ENCODE results near the gene ING5. TPM values are rescaled to one million over a fixed set of nuclear protein-coding genes. Genes with fewer than 3 reads are reported as not detected.

The ING5 gene
- total RNA-seq, 1 experiment from 2014 or later: 28.6 TPM

DNA sequence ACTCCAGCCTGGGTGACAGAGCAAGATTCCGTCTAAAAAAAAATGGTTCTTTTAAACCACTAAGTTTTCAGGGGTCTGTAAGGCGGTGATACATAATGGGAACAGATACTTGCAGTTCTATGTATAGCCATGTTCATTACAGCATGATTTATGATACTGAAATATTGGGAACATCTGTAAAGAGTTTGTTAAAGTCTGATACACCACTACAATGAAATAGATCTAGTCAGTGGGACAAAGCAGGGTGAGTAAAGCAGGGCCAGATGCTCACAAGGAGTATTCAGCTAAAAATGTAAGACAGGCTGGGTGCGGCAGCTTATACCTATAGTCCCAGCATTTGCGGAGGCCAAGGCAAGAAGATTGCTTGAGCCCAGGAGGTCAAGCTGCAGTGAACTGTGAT is 6.2 kb upstream of the ING5 start:
- Mint-ChIP-seq H3K4me3 (ENCODE audit: unreplicated experiment) (no peak overlapping the region), H3K27me3 (ENCODE audit: insufficient read depth, unreplicated experiment) (no peaks in the 10 kb centered on the region), H3K4me1 (ENCODE audit: low read depth, unreplicated experiment) (no peaks in the 10 kb centered on the region), H3K9me3 (ENCODE audit: unreplicated experiment) (no peaks in the 10 kb centered on the region), H3K27ac (ENCODE audit: unreplicated experiment) (no peak overlapping the region), H3K36me3 (ENCODE audit: insufficient read depth, unreplicated experiment) (peaks cover 24% of the 10 kb centered on the region)
- BruUV-seq (replicated peaks): no TSS peak
- Histone ChIP-seq H3K27me3 (replicated peaks; ENCODE audit: control insufficient read depth, insufficient read depth, low read length) (no peaks in the 10 kb centered on the region), H3K4me3 (ENCODE audit: low read depth, low read length) (no peak overlapping the region), H3K4me1 (no peaks in the 10 kb centered on the region), H3K36me3 (ENCODE audit: control insufficient read depth, insufficient read depth, low read length) (no peaks in the 10 kb centered on the region), H3K9me3 (no peaks in the 10 kb centered on the region)
- CTCF ChIA-PET: no interaction called here
- TF ChIP-seq, protein P1, sequence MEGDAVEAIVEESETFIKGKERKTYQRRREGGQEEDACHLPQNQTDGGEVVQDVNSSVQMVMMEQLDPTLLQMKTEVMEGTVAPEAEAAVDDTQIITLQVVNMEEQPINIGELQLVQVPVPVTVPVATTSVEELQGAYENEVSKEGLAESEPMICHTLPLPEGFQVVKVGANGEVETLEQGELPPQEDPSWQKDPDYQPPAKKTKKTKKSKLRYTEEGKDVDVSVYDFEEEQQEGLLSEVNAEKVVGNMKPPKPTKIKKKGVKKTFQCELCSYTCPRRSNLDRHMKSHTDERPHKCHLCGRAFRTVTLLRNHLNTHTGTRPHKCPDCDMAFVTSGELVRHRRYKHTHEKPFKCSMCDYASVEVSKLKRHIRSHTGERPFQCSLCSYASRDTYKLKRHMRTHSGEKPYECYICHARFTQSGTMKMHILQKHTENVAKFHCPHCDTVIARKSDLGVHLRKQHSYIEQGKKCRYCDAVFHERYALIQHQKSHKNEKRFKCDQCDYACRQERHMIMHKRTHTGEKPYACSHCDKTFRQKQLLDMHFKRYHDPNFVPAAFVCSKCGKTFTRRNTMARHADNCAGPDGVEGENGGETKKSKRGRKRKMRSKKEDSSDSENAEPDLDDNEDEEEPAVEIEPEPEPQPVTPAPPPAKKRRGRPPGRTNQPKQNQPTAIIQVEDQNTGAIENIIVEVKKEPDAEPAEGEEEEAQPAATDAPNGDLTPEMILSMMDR (IDR thresholded peaks at IDR 0.05; ENCODE audit: insufficient read depth in 1 of 2, low read depth in 1 of 2, low read length in 1 of 2, severe bottlenecking in 1 of 2, unreplicated experiment in 1 of 2): no peak
- intact Hi-C loops (cut with micrococcal nuclease; ENCODE audit: unreplicated experiment): no loop called here
- no peak for DNase-seq
- POLR2A ChIA-PET: no interaction called here

DNA sequence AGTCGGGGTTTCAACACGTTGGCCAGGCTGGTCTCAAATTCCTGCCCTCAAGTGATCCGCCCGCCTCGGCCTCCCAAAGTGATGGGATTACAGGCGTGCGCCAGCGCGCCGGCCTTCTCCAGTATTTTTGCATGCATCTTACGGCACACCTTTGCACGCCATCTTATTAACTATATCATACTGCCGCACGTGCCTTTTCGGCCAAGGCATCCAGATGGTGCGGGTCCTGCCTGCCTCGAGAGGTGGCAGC is 765 bp upstream of the ING5 start:
- POLR2A ChIA-PET: interaction anchor here (1.6 to 3.3 kb wide), 2 partner anchors 8 to 14 kb away, joined by 3 to 44 read pairs; partner anchors contain the start of gene DTYMK
- H3K27ac Mint-ChIP-seq (ENCODE audit: unreplicated experiment): peak overlapping the region; percentile 93
- BruUV-seq (replicated peaks): no TSS peak

DNA sequence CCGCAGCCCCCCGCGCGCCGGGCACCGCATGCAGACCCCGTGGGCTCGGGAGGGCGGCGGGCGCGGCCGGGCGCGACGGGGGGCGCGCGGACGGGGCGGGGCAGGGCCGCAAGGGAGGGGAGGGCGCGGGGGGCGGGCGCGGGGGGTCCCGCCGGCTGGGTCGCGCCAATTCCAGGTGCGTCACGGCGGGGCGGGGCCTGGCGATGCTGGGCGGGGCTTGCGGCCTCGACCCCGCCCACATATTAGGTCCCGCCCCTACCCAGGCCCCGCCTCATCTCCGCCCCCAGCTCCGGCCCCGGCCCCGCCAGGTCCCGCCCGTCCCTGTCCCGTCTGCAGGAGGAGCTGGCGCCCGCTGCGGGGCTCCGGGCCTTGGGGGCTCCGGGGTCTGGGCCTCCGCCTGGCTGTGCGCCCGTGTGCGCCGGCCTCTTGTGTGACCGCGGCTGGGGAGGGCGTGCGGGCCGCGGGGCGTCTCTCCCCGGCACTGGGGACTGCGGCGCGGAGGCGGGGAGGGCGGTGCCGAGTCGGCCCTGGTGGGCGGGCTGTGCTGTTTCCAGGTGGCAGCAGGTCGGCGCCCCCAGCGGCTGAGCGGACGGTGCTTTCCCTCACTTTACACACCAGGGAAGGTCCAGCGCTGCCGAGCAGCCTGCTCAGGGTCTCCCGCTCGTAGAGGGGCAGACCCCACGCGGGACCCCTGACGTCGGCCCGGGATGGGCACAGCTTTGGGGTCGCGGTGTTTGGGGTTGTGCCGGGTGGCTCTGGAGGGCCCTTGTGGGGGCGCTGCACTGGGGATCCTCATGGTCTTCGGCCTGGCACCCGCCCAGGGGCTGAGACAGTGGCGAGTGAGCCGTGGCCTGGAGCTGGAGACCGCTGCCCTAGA is 554 bp downstream of the ING5 start:
- TF ChIP-seq, protein P1 (IDR thresholded peaks at IDR 0.05; ENCODE audit: insufficient read depth in 1 of 2, low read depth in 1 of 2, low read length in 1 of 2, severe bottlenecking in 1 of 2, unreplicated experiment in 1 of 2): peak; percentile 25 to 65
- H3K27ac Mint-ChIP-seq (ENCODE audit: unreplicated experiment): peak overlapping the region; percentile 63
- H3K4me3 Mint-ChIP-seq (ENCODE audit: unreplicated experiment): peak overlapping the region; percentile 79
- CTCF ChIA-PET: interaction anchor here (0.6 to 1.5 kb wide), 2 partner anchors 16 to 57 kb away, joined by 7 to 8 read pairs; partner anchors contain the start of gene DTYMK
- H3K4me3 ChIP-seq (ENCODE audit: low read depth, low read length): peak overlapping the region; percentile 96
- no peaks in the 10 kb centered on the region for H3K9me3 ChIP-seq
- no peaks in the 10 kb centered on the region for H3K4me1 Mint-ChIP-seq (ENCODE audit: low read depth, unreplicated experiment)
- no peaks in the 10 kb centered on the region for H3K4me1 ChIP-seq
- BruUV-seq (replicated peaks): no TSS peak
- DNase-seq: peak; percentile 86 to 89
- no peaks in the 10 kb centered on the region for H3K27me3 ChIP-seq (replicated peaks; ENCODE audit: control insufficient read depth, insufficient read depth, low read length)
- no peaks in the 10 kb centered on the region; the same call in 1 of the 2 replicates for H3K36me3 ChIP-seq (ENCODE audit: control insufficient read depth, insufficient read depth, low read length)
- H3K36me3 Mint-ChIP-seq (ENCODE audit: insufficient read depth, unreplicated experiment): peaks cover 62% of the 10 kb centered on the region
- intact Hi-C loops (cut with micrococcal nuclease; ENCODE audit: unreplicated experiment): loop anchor here (1.0 kb wide), 2 partner anchors 32 to 179 kb away; partner anchors contain the start of gene D2HGDH
- H3K9me3 Mint-ChIP-seq (ENCODE audit: unreplicated experiment): peaks cover 8% of the 10 kb centered on the region
- POLR2A ChIA-PET: interaction anchor here (0.6 to 3.3 kb wide), 5 partner anchors 10 to 85 kb away, joined by 3 to 44 read pairs (median 4); partner anchors contain the start of genes D2HGDH and DTYMK
- no peaks in the 10 kb centered on the region for H3K27me3 Mint-ChIP-seq (ENCODE audit: insufficient read depth, unreplicated experiment)

More for the DNA sequence above, 765 bp upstream of the ING5 start:
- H3K27me3 Mint-ChIP-seq (ENCODE audit: insufficient read depth, unreplicated experiment): no peaks in the 10 kb centered on the region
- H3K36me3 Mint-ChIP-seq (ENCODE audit: insufficient read depth, unreplicated experiment): peaks cover 49% of the 10 kb centered on the region
- H3K4me3 Mint-ChIP-seq (ENCODE audit: unreplicated experiment): peak overlapping the region; percentile 79
- H3K4me1 Mint-ChIP-seq (ENCODE audit: low read depth, unreplicated experiment): no peaks in the 10 kb centered on the region
- peak overlapping the region; percentile 96 for H3K4me3 ChIP-seq (ENCODE audit: low read depth, low read length)
- intact Hi-C loops (cut with micrococcal nuclease; ENCODE audit: unreplicated experiment): loop anchor here (2.0 kb wide), 1 partner anchor 14 kb away; the partner anchor contains the start of gene DTYMK
- no peak for DNase-seq
- CTCF ChIA-PET: interaction anchor here (0.7 kb wide), 1 partner anchor 85 kb away, joined by 3 read pairs; no protein-coding TSS in a partner anchor
- H3K4me1 ChIP-seq: no peaks in the 10 kb centered on the region
- TF ChIP-seq, protein P1 (IDR thresholded peaks at IDR 0.05; ENCODE audit: insufficient read depth in 1 of 2, low read depth in 1 of 2, low read length in 1 of 2, severe bottlenecking in 1 of 2, unreplicated experiment in 1 of 2): peak; percentile 23 to 49
- no peaks in the 10 kb centered on the region for H3K9me3 ChIP-seq
- H3K36me3 ChIP-seq (ENCODE audit: control insufficient read depth, insufficient read depth, low read length): no peaks in the 10 kb centered on the region; the same call in 1 of the 2 replicates
- H3K27me3 ChIP-seq (replicated peaks; ENCODE audit: control insufficient read depth, insufficient read depth, low read length): no peaks in the 10 kb centered on the region
- peaks cover 5% of the 10 kb centered on the region for H3K9me3 Mint-ChIP-seq (ENCODE audit: unreplicated experiment)
